Mammary epithelial cell (primary cell): ENCODE measurements around the gene LYPD6B.

Source experiments
- CTCF ChIP-seq, 2 donors: IDR thresholded peaks in 1 of 2; conservative IDR thresholded peaks in 1 of 2; 2 replicates each; pipeline ENCODE4 v1.5.1; 2011 to 2012; ENCODE audit warnings: inconsistent platforms in 2 of 2, low read length in 2 of 2, mild to moderate bottlenecking in 2 of 2, control low read depth in 1 of 2, low read depth in 1 of 2; ENCODE audit not compliant: insufficient read depth in 1 of 2; ENCODE audit errors: extremely low read depth in 1 of 2
- EZH2 ChIP-seq: IDR thresholded peaks from 2 replicates; pipeline ENCODE4 v1.6.1; 2012; ENCODE audit warnings: low read length, inconsistent platforms, borderline replicate concordance

- no peak for TF ChIP-seq CTCF (conservative IDR thresholded peaks at IDR 0.05 in 1 of 2, IDR thresholded peaks at IDR 0.05 in 1 of 2; ENCODE audit: extremely low read depth in 1 of 2, insufficient read depth in 1 of 2, low read depth in 1 of 2, low read length in 2 of 2)
- no peak for TF ChIP-seq EZH2
Measured at GRCh38 chr2:149156971-149157740, 118.7 kb downstream of the LYPD6B start.
